NB4 (cell line): Measurements from ENCODE around the gene EFNA3.

Experiments used
- CTCF ChIP-seq: IDR thresholded peaks from one replicate; pipeline ENCODE4 v1.5.1; 2012; ENCODE audit warnings: low read depth, low read length
- MAX ChIP-seq: IDR thresholded peaks from 2 replicates; pipeline ENCODE4 v1.6.1; 2011; ENCODE audit warnings: low read depth, low read length
- MYC ChIP-seq: IDR thresholded peaks from 2 replicates; pipeline ENCODE4 v1.6.1; 2011; ENCODE audit warnings: low read depth, low read length
- POLR2A ChIP-seq: IDR thresholded peaks from 2 replicates; pipeline ENCODE4 v1.6.1; 2011; ENCODE audit warnings: mild to moderate bottlenecking; ENCODE audit not compliant: insufficient read length; ENCODE audit errors: extremely low read depth

- TF ChIP-seq CTCF (no peak), MYC (no peak), MAX (no peak), POLR2A (no peak)
Observed at GRCh38 chr1:155032886-155033285, 45.8 kb upstream of the EFNA3 start.
